ENCODE results near the gene SLC19A2.
"Not testable (repeated sequence)": the region's sequence is repeated elsewhere in the genome, so short reads cannot be mapped to it uniquely, and the experiment has no call there.

The SLC19A2 gene

GRCh38 chr1:169485431-169486280, at the start of gene SLC19A2:
SLC19A2 (minus strand) TSS chr1:169485944; CDS start chr1:169485766, 178 bp downstream.
- peak; percentile 98 for DNase-seq

- no peak for DNase-seq
Observed at GRCh38 chr1:169534653-169535052, 48.9 kb upstream of the SLC19A2 start.

- DNase-seq, result not testable (repeated sequence)
Observed at GRCh38 chr1:169533528-169534190, 47.9 kb upstream of the SLC19A2 start.

- DNase-seq, result no peak
Observed at GRCh38 chr1:169530448-169530847, 44.7 kb upstream of the SLC19A2 start.

- peak; percentile 84 for DNase-seq
Observed at GRCh38 chr1:169529068-169529642, 43.4 kb upstream of the SLC19A2 start.

- DNase-seq, result no peak
Observed at GRCh38 chr1:169528215-169529067, 42.7 kb upstream of the SLC19A2 start.

- DNase-seq, result no peak
Observed at GRCh38 chr1:169527451-169528214, 41.9 kb upstream of the SLC19A2 start.

- no peak for DNase-seq
Observed at GRCh38 chr1:169527001-169527400, 41.3 kb upstream of the SLC19A2 start.

GRCh38 chr1:169526120-169526832, 40.5 kb upstream of the SLC19A2 start:
- DNase-seq, result no peak

- DNase-seq, result no peak
Observed at GRCh38 chr1:169525391-169525790, 39.6 kb upstream of the SLC19A2 start.

- no peak for DNase-seq
Observed at GRCh38 chr1:169523904-169524303, 38.2 kb upstream of the SLC19A2 start.

- no peak for DNase-seq
Observed at GRCh38 chr1:169521226-169521625, 35.5 kb upstream of the SLC19A2 start.

GRCh38 chr1:169517558-169518186, 31.9 kb upstream of the SLC19A2 start:
- DNase-seq, result no peak

- DNase-seq, result no peak
Observed at GRCh38 chr1:169515641-169516040, 29.9 kb upstream of the SLC19A2 start.

- no peak for DNase-seq
Observed at GRCh38 chr1:169514566-169515270, 29.0 kb upstream of the SLC19A2 start.

- no peak for DNase-seq
Observed at GRCh38 chr1:169513208-169513607, 27.5 kb upstream of the SLC19A2 start.

- DNase-seq, result no peak
Observed at GRCh38 chr1:169511316-169512005, 25.7 kb upstream of the SLC19A2 start.

- DNase-seq, result no peak
Observed at GRCh38 chr1:169510060-169510459, 24.3 kb upstream of the SLC19A2 start.

- no peak for DNase-seq
Observed at GRCh38 chr1:169509354-169509753, 23.6 kb upstream of the SLC19A2 start.

Measured in DMS79 treated with DMSO at 0.1 percent for 48 hours (cell line).